Measurements from ENCODE around the gene PLPP3. TPM values are rescaled to one million over a fixed set of nuclear protein-coding genes. Genes with fewer than 3 reads are reported as not detected.

PLPP3 gene
- total RNA-seq = 100 to 1,000 TPM; 164 to 271 TPM

- H3K4me3 ChIP-seq = peak within 1 kb of the TSS; percentile 93
- peaks cover 11 to 16% of the 10 kb centered on the region in 2 donors for H3K4me1 ChIP-seq (ENCODE audit: control insufficient read depth in 1 of 2, low read depth in 2 of 2)
- H3K9me3 ChIP-seq = no peaks in the 10 kb centered on the region
- peak; percentile 50 for TF ChIP-seq CTCF (IDR thresholded peaks at IDR 0.05)
- DNase-seq (ENCODE audit: low spot score) (peak; percentile 53), ATAC-seq (ENCODE audit: insufficient number of reproducible peaks, low FRiP score, low read depth) (peak; percentile 79)
- peak within 1 kb of the TSS; percentile 91 for H3K27ac ChIP-seq
- H3K36me3 ChIP-seq = no peaks in the 10 kb centered on the region
- H3K27me3 ChIP-seq (replicated peaks; ENCODE audit: insufficient read depth) = no peaks in the 10 kb centered on the region
Measured at GRCh38 chr1:56578963-56579875, at the start of gene PLPP3. PLPP3 (minus strand) TSS chr1:56579563; CDS start chr1:56579016, 547 bp downstream.

- no peak for TF ChIP-seq CTCF (IDR thresholded peaks at IDR 0.05)
- Histone ChIP-seq H3K36me3 (no peaks in the 10 kb centered on the region), H3K4me3 (no peak overlapping the region), H3K27me3 (replicated peaks; ENCODE audit: insufficient read depth) (no peaks in the 10 kb centered on the region), H3K27ac (no peak overlapping the region), H3K4me1 (ENCODE audit: control insufficient read depth in 1 of 2, low read depth in 2 of 2) (no peaks in the 10 kb centered on the region), H3K9me3 (no peaks in the 10 kb centered on the region)
- ATAC-seq (ENCODE audit: insufficient number of reproducible peaks, low FRiP score, low read depth) = no peak
- DNase-seq (ENCODE audit: low spot score) = no peak
Measured at GRCh38 chr1:56627636-56628039, 48.3 kb upstream of the PLPP3 start.

GRCh38 chr1:56627019-56627635 is 47.8 kb upstream of the PLPP3 start:
- H3K36me3 ChIP-seq = no peaks in the 10 kb centered on the region
- H3K4me1 ChIP-seq (ENCODE audit: control insufficient read depth in 1 of 2, low read depth in 2 of 2) = no peaks in the 10 kb centered on the region
- H3K27ac ChIP-seq = no peak overlapping the region
- ATAC-seq (ENCODE audit: insufficient number of reproducible peaks, low FRiP score, low read depth) = no peak
- no peak overlapping the region for H3K4me3 ChIP-seq
- no peaks in the 10 kb centered on the region for H3K9me3 ChIP-seq
- TF ChIP-seq CTCF (IDR thresholded peaks at IDR 0.05) = no peak
- H3K27me3 ChIP-seq (replicated peaks; ENCODE audit: insufficient read depth) = no peaks in the 10 kb centered on the region
- DNase-seq (ENCODE audit: low spot score) = no peak

- H3K4me1 ChIP-seq (ENCODE audit: control insufficient read depth in 1 of 2, low read depth in 2 of 2) = no peaks in the 10 kb centered on the region
- DNase-seq (ENCODE audit: low spot score) (no peak), ATAC-seq (ENCODE audit: insufficient number of reproducible peaks, low FRiP score, low read depth) (no peak)
- TF ChIP-seq CTCF (IDR thresholded peaks at IDR 0.05) = no peak
- no peaks in the 10 kb centered on the region for H3K9me3 ChIP-seq
- no peak overlapping the region for H3K27ac ChIP-seq
- no peak overlapping the region for H3K4me3 ChIP-seq
- H3K36me3 ChIP-seq = no peaks in the 10 kb centered on the region
- H3K27me3 ChIP-seq (replicated peaks; ENCODE audit: insufficient read depth) = no peaks in the 10 kb centered on the region
Measured at GRCh38 chr1:56626546-56626945, 47.2 kb upstream of the PLPP3 start.

GRCh38 chr1:56625819-56626440 is 46.6 kb upstream of the PLPP3 start:
- TF ChIP-seq CTCF (IDR thresholded peaks at IDR 0.05) = no peak
- no peaks in the 10 kb centered on the region for H3K4me1 ChIP-seq (ENCODE audit: control insufficient read depth in 1 of 2, low read depth in 2 of 2)
- no peaks in the 10 kb centered on the region for H3K27me3 ChIP-seq (replicated peaks; ENCODE audit: insufficient read depth)
- DNase-seq (ENCODE audit: low spot score) (no peak), ATAC-seq (ENCODE audit: insufficient number of reproducible peaks, low FRiP score, low read depth) (no peak)
- H3K4me3 ChIP-seq = no peak overlapping the region
- H3K9me3 ChIP-seq = no peaks in the 10 kb centered on the region
- no peaks in the 10 kb centered on the region for H3K36me3 ChIP-seq
- H3K27ac ChIP-seq = no peak overlapping the region

Measured in thoracic aorta (tissue), 2 donors.